WTC11 (cell line): ENCODE measurements around the gene NOX3. TPM values are rescaled to one million over a fixed set of nuclear protein-coding genes. Genes with fewer than 3 reads are reported as not detected.
"Not testable (repeated sequence)": the region's sequence is repeated elsewhere in the genome, so short reads cannot be mapped to it uniquely, and the experiment has no call there.

Experiments used
- ATAC-seq: fragments of 200-7000 bp; cut with Tn5 transposase; 2 replicates; pipeline ENCODE4 v1.10.0; 2021; ENCODE audit warnings: mild to moderate bottlenecking, moderate library complexity
- CTCF ChIA-PET: fragments of 300-600 bp; sonication (Branson Sonifier 250); formaldehyde crosslinking; loops from one replicate; lab custom pipeline; 2021; ENCODE audit warnings: antibody characterized with exemption; lab: Charles Lee
- POLR2A ChIA-PET: fragments of 350-600 bp; sonication (Branson Sonifier 250); formaldehyde crosslinking; loops from one replicate; lab custom pipeline; 2021; ENCODE audit warnings: antibody characterized with exemption; lab: Charles Lee
- DNase-seq: peaks from one replicate; pipeline ENCODE4 v3.0.0; 2021; ENCODE audit warnings: low spot score
- H3K27ac Mint-ChIP-seq: 2 replicates; pipeline ENCODE4 v1.8.0; 2021; ENCODE audit warnings: mixed read lengths
- H3K27me3 Mint-ChIP-seq: 2 replicates; pipeline ENCODE4 v1.8.0; 2021; ENCODE audit warnings: low read depth, mild to moderate bottlenecking, moderate library complexity, mixed read lengths
- H3K36me3 Mint-ChIP-seq: 2 replicates; pipeline ENCODE4 v1.8.0; 2021; ENCODE audit warnings: mixed read lengths
- H3K4me1 Mint-ChIP-seq: 2 replicates; pipeline ENCODE4 v1.8.0; 2022; ENCODE audit warnings: mixed read lengths
- H3K4me3 Mint-ChIP-seq: 2 replicates; pipeline ENCODE4 v1.8.0; 2021; ENCODE audit warnings: mild to moderate bottlenecking, moderate library complexity, mixed read lengths
- H3K9me3 Mint-ChIP-seq: 2 replicates; pipeline ENCODE4 v1.8.0; 2021; ENCODE audit warnings: mixed read lengths
- ATF3 ChIP-seq: sonication (generic); formaldehyde crosslinking; conservative IDR thresholded peaks from 2 replicates; pipeline ENCODE4 v1.8.1; 2022; ENCODE audit warnings: mild to moderate bottlenecking, missing genetic modification reagents
- ATF6 ChIP-seq: sonication (generic); formaldehyde crosslinking; IDR thresholded peaks from 2 replicates; pipeline ENCODE4 v1.8.1; 2023; ENCODE audit warnings: mild to moderate bottlenecking, missing genetic modification reagents
- CREM ChIP-seq: sonication (generic); formaldehyde crosslinking; IDR thresholded peaks from 2 replicates; pipeline ENCODE4 v1.8.1; 2022; ENCODE audit warnings: mild to moderate bottlenecking, missing genetic modification reagents, moderate library complexity
- ETV6 ChIP-seq: sonication (generic); formaldehyde crosslinking; IDR thresholded peaks from 2 replicates; pipeline ENCODE4 v1.8.1; 2022; ENCODE audit warnings: mild to moderate bottlenecking, missing genetic modification reagents
- GABPB1 ChIP-seq: sonication (generic); formaldehyde crosslinking; IDR thresholded peaks from 2 replicates; pipeline ENCODE4 v1.8.1; 2023; ENCODE audit warnings: mild to moderate bottlenecking, missing genetic modification reagents
- MAX ChIP-seq: sonication (generic); formaldehyde crosslinking; IDR thresholded peaks from 2 replicates; pipeline ENCODE4 v1.8.0; 2022; ENCODE audit warnings: mild to moderate bottlenecking, missing genetic modification reagents
- MXD4 ChIP-seq: fragments of 250-450 bp; sonication (Bioruptor Pico); IDR thresholded peaks from 2 replicates; pipeline ENCODE4 v1.8.0; 2021; ENCODE audit warnings: mild to moderate bottlenecking, moderate library complexity, borderline replicate concordance
- NFATC4 ChIP-seq: fragments of 250-450 bp; sonication (Bioruptor Pico); IDR thresholded peaks from 2 replicates; pipeline ENCODE4 v1.9.0; 2021; ENCODE audit warnings: mild to moderate bottlenecking
- NR1H2 ChIP-seq: sonication (generic); formaldehyde crosslinking; IDR thresholded peaks from 2 replicates; pipeline ENCODE4 v1.9.0; 2021; ENCODE audit warnings: mild to moderate bottlenecking, moderate library complexity, missing genetic modification reagents
- SMAD3 ChIP-seq: sonication (generic); formaldehyde crosslinking; IDR thresholded peaks from 2 replicates; pipeline ENCODE4 v1.8.0; 2022; ENCODE audit warnings: missing genetic modification reagents, mild to moderate bottlenecking, borderline replicate concordance
- SOX15 ChIP-seq: fragments of 250-450 bp; sonication (Bioruptor Pico); IDR thresholded peaks from 2 replicates; pipeline ENCODE4 v1.9.0; 2021; ENCODE audit warnings: mild to moderate bottlenecking
- USF2 ChIP-seq: sonication (generic); formaldehyde crosslinking; IDR thresholded peaks from 2 replicates; pipeline ENCODE4 v1.8.1; 2023; ENCODE audit warnings: mild to moderate bottlenecking, missing genetic modification reagents, moderate library complexity
- ZBTB43 ChIP-seq: sonication (generic); formaldehyde crosslinking; IDR thresholded peaks from 2 replicates; pipeline ENCODE4 v1.8.1; 2023; ENCODE audit warnings: mild to moderate bottlenecking, missing genetic modification reagents
- ZNF138 ChIP-seq: sonication (generic); formaldehyde crosslinking; conservative IDR thresholded peaks from 2 replicates; pipeline ENCODE4 v1.8.1; 2022; ENCODE audit warnings: mild to moderate bottlenecking, moderate library complexity, missing genetic modification reagents
- ZNF263 ChIP-seq: sonication (generic); formaldehyde crosslinking; IDR thresholded peaks from 2 replicates; pipeline ENCODE4 v1.8.1; 2022; ENCODE audit warnings: low read depth, mild to moderate bottlenecking, moderate library complexity, missing genetic modification reagents
- ZNF416 ChIP-seq: fragments of 250-450 bp; sonication (Bioruptor Pico); IDR thresholded peaks from 2 replicates; pipeline ENCODE4 v1.9.0; 2021; ENCODE audit warnings: mild to moderate bottlenecking, inconsistent platforms
- ZNF671 ChIP-seq: fragments of 250-450 bp; sonication (Bioruptor Pico); IDR thresholded peaks from 2 replicates; pipeline ENCODE4 v1.8.0; 2021; ENCODE audit warnings: mild to moderate bottlenecking
- total RNA-seq: library from RNA; stranded (reverse); gene quantifications from 3 replicates; pipeline ENCODE4 v1.2.3, GENCODE V29; 2021

NOX3 gene
- total RNA-seq, 1 experiment from 2014 or later = not detected

- no peaks in the 10 kb centered on the region for H3K36me3 Mint-ChIP-seq
- TF ChIP-seq ZNF671 (no peak), MXD4 (CRISPR knock-in tag) (no peak), USF2 (CRISPR knock-in tag) (no peak), ATF6 (CRISPR knock-in tag) (no peak), ETV6 (CRISPR knock-in tag) (no peak), NFATC4 (CRISPR knock-in tag) (no peak), GABPB1 (CRISPR knock-in tag) (no peak), SMAD3 (no peak), ZNF416 (CRISPR knock-in tag) (no peak), CREM (CRISPR knock-in tag) (no peak), ZNF138 (CRISPR knock-in tag) (no peak), ZNF263 (CRISPR knock-in tag) (no peak), NR1H2 (no peak), SOX15 (no peak), MAX (CRISPR knock-in tag) (no peak), ATF3 (CRISPR knock-in tag) (no peak), ZBTB43 (no peak)
- peak; percentile 87 for ATAC-seq
- CTCF ChIA-PET = interaction anchor here (1.0 kb wide), 1 partner anchor 128 kb away, joined by 3 read pairs; no protein-coding TSS in a partner anchor
- peak overlapping the region; percentile 73 for H3K27ac Mint-ChIP-seq
- no peaks in the 10 kb centered on the region for H3K27me3 Mint-ChIP-seq
- H3K9me3 Mint-ChIP-seq = peaks cover 7% of the 10 kb centered on the region
- POLR2A ChIA-PET = no interaction called here
- peak; percentile 21 for DNase-seq
- no peak overlapping the region for H3K4me3 Mint-ChIP-seq
- H3K4me1 Mint-ChIP-seq = peaks cover 10% of the 10 kb centered on the region
These were observed 89.3 kb downstream of the NOX3 start for GRCh38 chr6:155366325-155366724.

- Mint-ChIP-seq H3K4me3 (no peak overlapping the region), H3K9me3 (peaks cover 14% of the 10 kb centered on the region), H3K27me3 (no peaks in the 10 kb centered on the region), H3K4me1 (peaks cover 10% of the 10 kb centered on the region), H3K36me3 (no peaks in the 10 kb centered on the region), H3K27ac (no peak overlapping the region)
- ATAC-seq = no peak
- ChIA-PET POLR2A (interaction anchor here (0.6 kb wide), 1 partner anchor 1198 kb away, joined by 11 read pairs; no protein-coding TSS in a partner anchor), CTCF (no interaction called here)
- TF ChIP-seq GABPB1 (CRISPR knock-in tag) = peak; percentile 90
- no peak for TF ChIP-seq ETV6 (CRISPR knock-in tag)
- DNase-seq = no peak
These were observed 90.7 kb downstream of the NOX3 start for GRCh38 chr6:155364844-155365437.

- ATAC-seq, H3K27ac Mint-ChIP-seq, H3K4me1 Mint-ChIP-seq, H3K4me3 Mint-ChIP-seq, POLR2A ChIA-PET, CTCF ChIA-PET, H3K27me3 Mint-ChIP-seq, DNase-seq, H3K36me3 Mint-ChIP-seq: not testable (repeated sequence)
- H3K9me3 Mint-ChIP-seq = peaks cover 22% of the 10 kb centered on the region
These were observed 91.6 kb downstream of the NOX3 start for GRCh38 chr6:155364021-155364420.

GRCh38 chr6:155362968-155363632 lies 92.5 kb downstream of the NOX3 start:
- CTCF ChIA-PET, ATAC-seq, H3K27me3 Mint-ChIP-seq, H3K4me1 Mint-ChIP-seq, H3K36me3 Mint-ChIP-seq, POLR2A ChIA-PET, DNase-seq, H3K27ac Mint-ChIP-seq, H3K4me3 Mint-ChIP-seq: not testable (repeated sequence)
- H3K9me3 Mint-ChIP-seq = peaks cover 22% of the 10 kb centered on the region
